Activated CD4-positive, CD25-positive, alpha-beta regulatory T cell treated with anti-CD3 and anti-CD28 coated beads, Interleukin-2, amount 50 U/mL, for 72 hours (primary cell): ENCODE data around the gene XRRA1.

ENCODE experiments used
- DNase-seq: peaks from one replicate; pipeline ENCODE4 v3.0.0; 2021

The XRRA1 gene

GRCh38 chr11:74950374-74950969 is 1.6 kb upstream of the XRRA1 start:
- DNase-seq, result no peak

GRCh38 chr11:74949753-74950137 is 854 bp upstream of the XRRA1 start:
- no peak for DNase-seq

- DNase-seq, result no peak
These were observed 369 bp downstream of the XRRA1 start for GRCh38 chr11:74948546-74948897.

- DNase-seq, result no peak
These were observed 6.7 kb downstream of the XRRA1 start for GRCh38 chr11:74942073-74942759.

GRCh38 chr11:74941492-74941891 is 7.4 kb downstream of the XRRA1 start:
- no peak for DNase-seq

- no peak for DNase-seq
These were observed 11.0 kb downstream of the XRRA1 start for GRCh38 chr11:74937696-74938475.

DNA sequence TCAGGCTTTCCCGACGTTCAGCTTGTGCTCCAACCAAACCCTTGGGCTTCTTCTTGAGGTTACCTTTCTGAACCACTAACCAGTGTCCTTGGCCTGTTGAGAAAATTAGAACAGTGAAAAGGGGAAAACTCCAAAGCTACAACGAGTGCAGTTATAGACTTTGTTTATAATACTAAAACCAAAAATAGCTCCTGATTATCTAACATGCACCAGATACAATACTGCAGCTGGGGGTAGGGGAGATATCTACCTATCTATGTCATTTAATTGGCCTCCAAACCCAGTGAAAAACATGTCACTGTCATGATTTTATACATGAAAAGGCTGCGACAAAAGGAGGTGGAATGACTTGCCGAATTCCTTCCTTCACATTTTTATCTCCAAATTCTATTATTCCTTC is 11.9 kb downstream of the XRRA1 start:
- no peak for DNase-seq

GRCh38 chr11:74936087-74936486 is 12.8 kb downstream of the XRRA1 start:
- DNase-seq, result no peak

DNA sequence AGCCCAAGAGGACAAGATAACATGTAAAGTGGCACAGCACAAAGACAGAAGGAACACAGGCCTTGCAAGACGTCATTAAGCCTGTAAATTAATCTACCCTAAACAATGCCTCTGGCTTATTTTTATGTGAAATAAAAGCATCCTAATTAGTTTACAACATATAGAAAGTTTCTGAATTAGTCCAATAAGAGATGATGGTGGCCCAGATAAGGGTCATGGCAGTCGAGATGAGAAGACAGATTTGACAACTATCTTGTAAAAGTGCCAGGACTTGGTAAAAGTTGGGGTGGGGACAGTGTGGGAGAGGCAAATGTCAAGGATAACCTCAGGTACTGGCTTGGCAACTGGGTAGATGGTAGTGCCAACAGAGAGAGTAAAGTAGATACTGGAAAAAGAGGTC is 13.6 kb downstream of the XRRA1 start:
- no peak for DNase-seq

DNA sequence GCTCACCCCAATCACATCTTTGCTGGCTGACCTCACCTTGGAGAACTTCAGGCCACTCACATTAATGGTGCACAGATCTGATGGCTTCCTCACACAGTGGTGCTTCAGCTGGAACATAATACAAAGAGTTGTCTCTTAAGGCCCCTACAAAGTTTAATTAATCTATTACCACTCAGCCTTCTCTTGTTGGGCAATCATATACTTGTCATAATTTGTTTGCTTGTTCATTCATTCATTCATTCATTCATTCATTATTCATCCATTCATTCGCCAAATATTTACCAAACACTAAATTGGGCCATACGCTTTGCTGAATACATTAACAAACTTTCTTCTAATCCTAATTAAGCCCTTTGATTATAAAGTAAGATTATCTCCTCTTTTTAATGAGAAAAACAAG is 15.1 kb downstream of the XRRA1 start:
- DNase-seq, result no peak

GRCh38 chr11:74932797-74933196 is 16.1 kb downstream of the XRRA1 start:
- DNase-seq, result no peak

DNA sequence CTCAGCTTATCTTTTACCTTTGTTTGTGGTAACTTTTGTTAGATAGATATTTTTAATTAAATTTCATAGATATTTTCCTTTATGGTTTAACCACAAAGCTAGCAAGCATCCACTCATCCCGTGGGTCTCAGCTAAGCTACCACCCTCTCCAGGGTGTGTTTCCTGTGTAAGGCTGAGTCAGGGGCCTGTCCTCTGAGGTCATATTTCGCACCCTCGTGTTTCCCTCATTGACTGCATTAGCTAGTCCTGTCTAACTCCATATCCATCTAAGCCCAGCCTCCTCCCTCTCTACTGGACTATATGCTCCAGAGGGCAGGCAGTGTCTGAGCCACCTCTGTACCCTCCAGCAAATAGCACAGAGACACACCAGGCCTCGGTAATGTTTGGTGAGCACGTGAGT is 16.7 kb downstream of the XRRA1 start:
- DNase-seq, result no peak

DNA sequence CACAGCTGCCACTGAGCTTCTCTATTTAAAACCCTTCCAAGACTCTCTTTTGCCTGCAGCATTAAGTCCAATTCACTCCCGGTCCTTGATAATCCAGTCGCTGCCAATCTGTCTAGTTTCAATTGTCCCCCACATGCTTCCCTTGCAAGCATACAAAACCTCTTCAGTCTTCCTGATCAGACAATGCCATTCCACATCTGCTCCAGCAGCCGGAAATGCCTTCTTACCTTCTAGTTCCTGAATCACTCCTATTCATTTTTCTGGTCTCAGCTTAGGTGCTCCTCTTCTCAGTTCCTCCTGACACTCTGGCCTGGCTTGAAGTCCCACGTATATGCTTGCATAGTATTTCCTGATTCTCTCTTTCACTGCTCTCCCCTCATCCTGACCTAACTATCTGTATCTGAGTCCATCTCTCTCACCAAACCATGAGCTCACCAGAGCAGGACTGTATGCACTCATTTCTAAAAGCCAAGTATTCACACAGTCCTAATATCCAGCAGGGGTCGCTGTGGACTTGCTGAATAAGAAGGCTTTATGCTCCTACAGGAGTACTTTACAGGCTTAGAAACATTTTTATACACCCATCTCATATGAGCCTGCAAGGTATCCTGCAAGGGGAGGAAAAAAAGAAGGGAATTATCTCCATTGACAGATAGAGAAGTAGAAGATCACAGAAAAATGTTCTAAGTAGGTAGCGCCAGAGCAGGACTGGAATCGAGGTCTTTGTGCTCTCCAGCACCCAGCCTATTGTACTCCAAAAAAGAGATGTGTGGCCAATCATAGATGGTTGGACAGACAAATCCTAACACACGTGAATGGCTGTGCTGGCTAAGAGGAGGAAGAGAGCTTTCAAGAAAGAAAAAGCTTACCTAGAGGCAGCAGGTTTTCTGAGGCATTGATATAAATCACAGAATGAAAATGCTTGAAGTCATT is 19.2 kb downstream of the XRRA1 start:
- DNase-seq, result no peak

GRCh38 chr11:74927496-74927895 is 21.4 kb downstream of the XRRA1 start:
- no peak for DNase-seq

GRCh38 chr11:74926304-74927030 is 22.4 kb downstream of the XRRA1 start:
- peak; percentile 44 for DNase-seq

GRCh38 chr11:74925281-74925680 is 23.6 kb downstream of the XRRA1 start:
- no peak for DNase-seq

- DNase-seq, result no peak
These were observed 25.8 kb downstream of the XRRA1 start for GRCh38 chr11:74923125-74923524.

- no peak for DNase-seq
These were observed 39.1 kb downstream of the XRRA1 start for GRCh38 chr11:74909812-74910211.

GRCh38 chr11:74909385-74909784 is 39.5 kb downstream of the XRRA1 start:
- DNase-seq, result no peak

DNA sequence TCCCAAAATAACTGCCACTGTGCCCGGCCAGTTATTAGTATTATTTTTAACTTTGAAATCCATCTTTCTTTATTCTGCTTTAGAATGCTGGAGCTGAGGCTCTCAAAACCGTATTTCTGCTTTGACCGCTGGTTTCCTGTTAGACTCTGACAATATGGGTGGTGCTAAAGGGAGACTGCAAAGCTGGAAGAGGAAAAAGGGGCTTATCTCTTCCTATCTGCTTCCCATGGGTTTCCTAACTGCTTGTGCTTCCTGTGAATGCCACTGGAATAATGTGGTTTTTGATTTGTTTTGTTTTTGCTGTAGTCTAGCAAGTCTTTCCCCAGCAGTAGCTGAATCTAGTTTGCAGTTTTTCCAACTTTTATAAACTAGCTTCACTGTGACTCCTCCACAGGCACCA is 43.6 kb downstream of the XRRA1 start:
- DNase-seq, result no peak

DNA sequence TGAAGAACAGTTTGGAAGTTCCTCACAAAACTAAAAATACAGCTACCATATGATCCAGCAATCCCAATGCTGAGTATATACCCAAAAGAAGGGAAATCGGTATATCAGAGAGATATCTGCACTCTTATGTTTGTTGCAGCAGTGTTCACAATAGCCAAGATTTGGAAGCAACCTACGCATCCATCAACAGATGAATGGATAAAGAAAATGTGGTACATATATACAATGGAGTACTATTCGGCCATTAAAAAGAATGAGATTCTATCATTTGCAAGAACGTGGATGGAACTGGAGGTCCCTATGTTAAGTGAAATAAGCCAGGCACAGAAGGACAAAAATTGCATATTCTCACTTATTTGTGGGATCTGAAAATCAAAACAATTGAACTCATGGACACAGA is 46.5 kb downstream of the XRRA1 start:
- DNase-seq, result no peak

GRCh38 chr11:74896311-74896710 is 52.6 kb downstream of the XRRA1 start:
- DNase-seq, result no peak
